Measurements from ENCODE around the gene ATP10D.
"Not testable (repeated sequence)": the region's sequence is repeated elsewhere in the genome, so short reads cannot be mapped to it uniquely, and the experiment has no call there.

ATP10D gene
- total RNA-seq: 7.4 to 26.5 (median 19.5) reads per million in 4 experiments

GRCh38 chr4:47485047-47485692, at the start of gene ATP10D:
Gene ATP10D, plus strand, starts transcription at chr4:47485275. Its CDS starts 27,266 bp downstream, at chr4:47512541.
- DNase-seq: peak; percentile 59

GRCh38 chr4:47442980-47443379, 42.1 kb upstream of the ATP10D start:
- no peak for DNase-seq

- no peak for DNase-seq
These were observed 41.0 kb upstream of the ATP10D start for GRCh38 chr4:47444031-47444430.

GRCh38 chr4:47451657-47452056, 33.4 kb upstream of the ATP10D start:
- no peak for DNase-seq

GRCh38 chr4:47462799-47463234, 22.3 kb upstream of the ATP10D start:
- no peak for DNase-seq

- DNase-seq: peak; percentile 98
These were observed 21.7 kb upstream of the ATP10D start, which contains the start of gene COMMD8 for GRCh38 chr4:47463235-47463956. Gene COMMD8, minus strand, starts transcription at chr4:47463702. Its CDS starts 51 bp downstream, at chr4:47463651.

- DNase-seq: no peak
These were observed 20.1 kb upstream of the ATP10D start for GRCh38 chr4:47465004-47465403.

- no peak for DNase-seq
These were observed 18.9 kb upstream of the ATP10D start for GRCh38 chr4:47466056-47466785.

GRCh38 chr4:47468706-47469365, 16.2 kb upstream of the ATP10D start:
- no peak for DNase-seq

- DNase-seq: no peak
These were observed 15.1 kb upstream of the ATP10D start for GRCh38 chr4:47469951-47470350.

- DNase-seq: no peak
These were observed 14.0 kb upstream of the ATP10D start for GRCh38 chr4:47471064-47471463.

- no peak for DNase-seq
These were observed 13.5 kb upstream of the ATP10D start for GRCh38 chr4:47471591-47471990.

GRCh38 chr4:47473141-47473750, 11.8 kb upstream of the ATP10D start:
- no peak for DNase-seq

GRCh38 chr4:47474799-47475198, 10.3 kb upstream of the ATP10D start:
- DNase-seq: no peak

GRCh38 chr4:47475411-47475810, 9.7 kb upstream of the ATP10D start:
- DNase-seq: no peak

GRCh38 chr4:47478804-47479203, 6.3 kb upstream of the ATP10D start:
- no peak for DNase-seq

- no peak for DNase-seq
These were observed 2.7 kb upstream of the ATP10D start for GRCh38 chr4:47482326-47482725.

GRCh38 chr4:47483745-47484144, 1.3 kb upstream of the ATP10D start:
- DNase-seq: no peak

GRCh38 chr4:47484168-47484567, 907 bp upstream of the ATP10D start:
- DNase-seq: no peak

GRCh38 chr4:47485768-47486167, 693 bp downstream of the ATP10D start:
- DNase-seq: no peak

- DNase-seq: no peak
These were observed 1.2 kb downstream of the ATP10D start for GRCh38 chr4:47486231-47486673.

GRCh38 chr4:47486727-47487126, 1.7 kb downstream of the ATP10D start:
- not testable (repeated sequence) for DNase-seq
